Subcutaneous adipose tissue (tissue), 4 donors: ENCODE results near the gene TLE1. TPM values are rescaled to one million over a fixed set of nuclear protein-coding genes. Genes with fewer than 3 reads are reported as not detected.

Experiments
- CTCF ChIP-seq: fragments of 450-650 bp; IDR thresholded peaks from one replicate; pipeline ENCODE4 v1.5.1; 2016; ENCODE audit warnings: low read depth, mild to moderate bottlenecking, control low read depth, antibody characterized with exemption, moderate library complexity
- total RNA-seq, 4 donors: library from RNA; depleted of rRNA; stranded (reverse); fragments of >200 nt; gene quantifications; one replicate each; pipeline ENCODE4 v1.1.0, GENCODE V29; 2016

The TLE1 gene
- total RNA-seq, 4 donors from 2014 or later, result 37.7 to 109 (median 53.6) TPM

- TF ChIP-seq CTCF, result no peak
These were observed 102.6 kb downstream of the TLE1 start for GRCh38 chr9:81586786-81587185.

DNA sequence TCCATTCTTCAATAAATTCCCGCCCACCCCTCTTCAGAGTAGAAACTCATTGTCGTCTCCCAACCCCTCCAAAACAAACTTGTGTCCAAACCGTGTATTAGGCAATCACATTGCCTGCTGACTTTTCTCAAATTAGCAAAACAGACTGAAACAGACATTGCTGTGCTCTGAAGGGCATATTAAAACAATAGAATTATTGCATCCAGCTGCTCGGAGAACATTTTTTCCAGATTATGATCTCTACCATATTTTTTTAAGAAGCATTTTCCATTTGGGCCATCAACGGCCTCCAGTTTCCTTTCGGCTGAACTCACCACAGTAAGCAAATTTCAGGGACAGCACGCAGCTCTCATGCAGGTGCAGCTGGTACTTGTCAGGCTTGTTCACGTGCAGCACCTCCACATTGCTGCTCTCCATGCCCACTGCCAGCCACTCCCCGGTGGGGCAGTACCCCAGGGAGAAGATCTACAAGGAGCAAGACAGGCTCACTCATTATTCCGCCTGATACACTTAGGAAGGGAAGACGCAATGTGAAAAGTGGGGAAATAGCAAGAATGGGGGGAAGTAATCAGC lies 104.1 kb downstream of the TLE1 start:
- TF ChIP-seq CTCF, result no peak

GRCh38 chr9:81584099-81584498 lies 105.2 kb downstream of the TLE1 start:
- no peak for TF ChIP-seq CTCF

DNA sequence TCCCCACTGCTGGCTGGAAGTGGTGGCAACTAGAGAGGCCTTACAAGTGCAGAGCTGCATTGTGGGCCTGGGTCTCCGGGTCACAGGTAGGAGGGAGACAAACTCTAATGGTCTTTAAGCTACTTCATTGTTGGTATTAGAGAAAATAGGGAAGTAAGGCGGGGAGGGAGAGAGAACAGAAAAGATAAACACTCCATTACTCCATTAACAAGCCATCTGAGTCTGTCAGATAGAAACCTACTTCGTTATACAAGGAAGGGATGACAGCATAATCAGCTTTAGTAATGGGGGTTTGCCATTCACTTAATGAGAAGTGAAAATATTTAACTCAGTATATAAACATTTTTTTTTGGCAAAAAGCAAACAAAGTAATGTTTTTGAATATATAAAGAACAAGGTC lies 107.4 kb downstream of the TLE1 start:
- TF ChIP-seq CTCF, result no peak

GRCh38 chr9:81579381-81579780 lies 110.0 kb downstream of the TLE1 start:
- no peak for TF ChIP-seq CTCF

- no peak for TF ChIP-seq CTCF
These were observed 110.7 kb downstream of the TLE1 start for GRCh38 chr9:81578606-81579005.

GRCh38 chr9:81575956-81576355 lies 113.4 kb downstream of the TLE1 start:
- TF ChIP-seq CTCF, result no peak
